Testis (tissue), 2 donors: ENCODE measurements around the gene HIGD1A.

Source experiments
- POLR2A ChIP-seq: fragments of 450-650 bp; IDR thresholded peaks from one replicate; pipeline ENCODE4 v1.6.1; 2017; ENCODE audit warnings: antibody characterized with exemption, mild to moderate bottlenecking, moderate library complexity
- TF ChIP-seq, protein P1 (sequence below), 3 experiments: fragments of 450-650 bp in 2 of 3; fragments of 200-600 bp in 1 of 3; sonication (generic) in 1 of 3; IDR thresholded peaks; one replicate each; pipeline ENCODE4 v1.5.1; 2016 to 2019; ENCODE audit warnings: antibody characterized with exemption in 3 of 3, mild to moderate bottlenecking in 2 of 3, moderate library complexity in 1 of 3

DNA sequence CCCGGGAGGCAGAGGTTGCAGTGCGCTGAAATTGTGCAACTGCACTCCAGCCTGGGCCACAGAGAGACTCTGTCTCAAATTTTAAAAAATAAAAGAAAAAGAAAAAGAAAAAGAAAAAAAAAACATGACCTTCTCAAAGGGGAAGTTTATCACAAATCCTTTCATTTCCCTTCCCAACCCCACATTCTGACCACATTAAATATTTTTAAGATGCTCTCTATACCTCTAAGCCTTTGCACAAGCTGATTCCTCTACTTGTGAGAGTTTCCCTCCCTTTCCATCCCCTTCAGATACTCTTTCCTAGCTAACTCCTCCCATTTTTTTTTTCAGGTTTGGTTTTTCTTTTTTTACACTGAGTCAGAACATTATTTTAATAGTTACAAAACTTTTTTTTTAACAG lies 4.0 kb downstream of the HIGD1A start:
- TF ChIP-seq, protein P1, sequence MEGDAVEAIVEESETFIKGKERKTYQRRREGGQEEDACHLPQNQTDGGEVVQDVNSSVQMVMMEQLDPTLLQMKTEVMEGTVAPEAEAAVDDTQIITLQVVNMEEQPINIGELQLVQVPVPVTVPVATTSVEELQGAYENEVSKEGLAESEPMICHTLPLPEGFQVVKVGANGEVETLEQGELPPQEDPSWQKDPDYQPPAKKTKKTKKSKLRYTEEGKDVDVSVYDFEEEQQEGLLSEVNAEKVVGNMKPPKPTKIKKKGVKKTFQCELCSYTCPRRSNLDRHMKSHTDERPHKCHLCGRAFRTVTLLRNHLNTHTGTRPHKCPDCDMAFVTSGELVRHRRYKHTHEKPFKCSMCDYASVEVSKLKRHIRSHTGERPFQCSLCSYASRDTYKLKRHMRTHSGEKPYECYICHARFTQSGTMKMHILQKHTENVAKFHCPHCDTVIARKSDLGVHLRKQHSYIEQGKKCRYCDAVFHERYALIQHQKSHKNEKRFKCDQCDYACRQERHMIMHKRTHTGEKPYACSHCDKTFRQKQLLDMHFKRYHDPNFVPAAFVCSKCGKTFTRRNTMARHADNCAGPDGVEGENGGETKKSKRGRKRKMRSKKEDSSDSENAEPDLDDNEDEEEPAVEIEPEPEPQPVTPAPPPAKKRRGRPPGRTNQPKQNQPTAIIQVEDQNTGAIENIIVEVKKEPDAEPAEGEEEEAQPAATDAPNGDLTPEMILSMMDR (IDR thresholded peaks at IDR 0.05) = no peak
- TF ChIP-seq POLR2A = no peak
